ENCODE results near the gene NRXN3.

GRCh38 chr14:79278798-79279644, 1108.8 kb downstream of the NRXN3 start:
- TF ChIP-seq NFRKB (IDR thresholded peaks at IDR 0.05): no peak
- TF ChIP-seq FOXM1 (IDR thresholded peaks at IDR 0.05; ENCODE audit: borderline replicate concordance): no peak

Data from HEK293T (cell line).